Nephron (organoid): ENCODE results near the gene ATP2C1.
"Not testable (repeated sequence)": the region's sequence is repeated elsewhere in the genome, so short reads cannot be mapped to it uniquely, and the experiment has no call there.

Source experiments
- H3K27ac Mint-ChIP-seq, 3 experiments: 2 replicates each; pipeline ENCODE4 v1.8.0; 2020; ENCODE audit warnings: mixed read lengths in 3 of 3, mild to moderate bottlenecking in 2 of 3, moderate library complexity in 1 of 3
- H3K27me3 Mint-ChIP-seq: 2 replicates; pipeline ENCODE4 v1.8.0; 2021; ENCODE audit warnings: low read depth, mild to moderate bottlenecking, moderate library complexity, mixed read lengths
- H3K36me3 Mint-ChIP-seq: 2 replicates; pipeline ENCODE4 v1.8.0; 2020; ENCODE audit warnings: low read depth, mixed read lengths
- H3K4me1 Mint-ChIP-seq: 2 replicates; pipeline ENCODE4 v1.8.0; 2020; ENCODE audit warnings: mixed read lengths
- H3K4me3 Mint-ChIP-seq, 3 experiments: 2 replicates each; pipeline ENCODE4 v1.8.0; 2020; ENCODE audit warnings: mild to moderate bottlenecking in 3 of 3, mixed read lengths in 3 of 3, moderate library complexity in 2 of 3
- H3K9me3 Mint-ChIP-seq: 2 replicates; pipeline ENCODE4 v1.8.0; 2020; ENCODE audit warnings: mixed read lengths
- CTCF ChIP-seq, 3 experiments: fragments of 200-600 bp; sonication (generic); IDR thresholded peaks; one replicate each; pipeline ENCODE4 v1.5.0; 2021; ENCODE audit warnings: antibody characterized with exemption in 3 of 3; ENCODE audit not compliant: unreplicated experiment in 3 of 3

Gene ATP2C1

GRCh38 chr3:130968221-130968620 lies 74.3 kb downstream of the ATP2C1 start:
- no peaks in the 10 kb centered on the region for H3K4me1 Mint-ChIP-seq
- H3K36me3 Mint-ChIP-seq: peaks cover 68% of the 10 kb centered on the region
- H3K27me3 Mint-ChIP-seq: no peaks in the 10 kb centered on the region
- H3K27ac Mint-ChIP-seq: no peak overlapping the region
- TF ChIP-seq CTCF (IDR thresholded peaks at IDR 0.05; ENCODE audit: unreplicated experiment in 3 of 3): no peak
- no peaks in the 10 kb centered on the region for H3K9me3 Mint-ChIP-seq
- no peak overlapping the region for H3K4me3 Mint-ChIP-seq

GRCh38 chr3:130969621-130970020 lies 75.7 kb downstream of the ATP2C1 start:
- Mint-ChIP-seq H3K4me1 (no peaks in the 10 kb centered on the region), H3K9me3 (no peaks in the 10 kb centered on the region), H3K27ac (no peak overlapping the region), H3K27me3 (no peaks in the 10 kb centered on the region), H3K4me3 (no peak overlapping the region), H3K36me3 (peaks cover 65% of the 10 kb centered on the region)
- no peak for TF ChIP-seq CTCF (IDR thresholded peaks at IDR 0.05; ENCODE audit: unreplicated experiment in 3 of 3)

GRCh38 chr3:130971208-130971607 lies 77.3 kb downstream of the ATP2C1 start:
- no peak overlapping the region for H3K27ac Mint-ChIP-seq

GRCh38 chr3:130972592-130972991 lies 78.7 kb downstream of the ATP2C1 start:
- H3K27ac Mint-ChIP-seq, H3K27me3 Mint-ChIP-seq, H3K4me1 Mint-ChIP-seq, H3K9me3 Mint-ChIP-seq, H3K4me3 Mint-ChIP-seq: not testable (repeated sequence)
- H3K36me3 Mint-ChIP-seq: peaks cover 66% of the 10 kb centered on the region

More at GRCh38 chr3:130971208-130971607, 77.3 kb downstream of the ATP2C1 start:
- no peak for TF ChIP-seq CTCF (IDR thresholded peaks at IDR 0.05; ENCODE audit: unreplicated experiment in 3 of 3)
- no peaks in the 10 kb centered on the region for H3K4me1 Mint-ChIP-seq
- no peaks in the 10 kb centered on the region for H3K9me3 Mint-ChIP-seq
- no peak overlapping the region for H3K4me3 Mint-ChIP-seq
- H3K36me3 Mint-ChIP-seq: peaks cover 66% of the 10 kb centered on the region
- no peaks in the 10 kb centered on the region for H3K27me3 Mint-ChIP-seq

- Mint-ChIP-seq H3K27ac (no peak overlapping the region), H3K9me3 (no peaks in the 10 kb centered on the region), H3K27me3 (no peaks in the 10 kb centered on the region), H3K4me1 (no peaks in the 10 kb centered on the region), H3K36me3 (peaks cover 59% of the 10 kb centered on the region), H3K4me3 (no peak overlapping the region)
- TF ChIP-seq CTCF (IDR thresholded peaks at IDR 0.05; ENCODE audit: unreplicated experiment in 3 of 3): no peak
Measured at GRCh38 chr3:130973406-130973805, 79.5 kb downstream of the ATP2C1 start.

DNA sequence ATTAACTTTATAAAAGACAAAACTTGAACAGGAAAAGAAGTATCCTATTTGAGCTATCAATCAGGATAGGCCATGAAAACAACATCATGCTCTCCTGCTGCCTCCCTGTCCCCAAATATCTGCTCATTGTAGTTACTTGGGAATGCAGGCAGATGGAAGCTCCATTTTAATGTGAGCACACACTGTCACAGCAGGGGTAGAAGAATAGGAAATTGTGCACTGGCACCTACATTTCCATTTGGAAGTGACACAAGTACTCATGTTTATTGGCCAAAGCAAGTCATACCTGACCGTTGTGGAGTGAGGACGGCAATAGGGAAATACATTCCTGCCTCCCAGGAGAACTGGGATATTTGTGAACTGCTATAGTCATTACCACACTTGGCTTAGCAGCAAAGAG lies 80.3 kb downstream of the ATP2C1 start:
- Mint-ChIP-seq H3K36me3 (peaks cover 54% of the 10 kb centered on the region), H3K4me3 (no peak overlapping the region), H3K9me3 (no peaks in the 10 kb centered on the region), H3K27me3 (no peaks in the 10 kb centered on the region), H3K4me1 (no peaks in the 10 kb centered on the region), H3K27ac (no peak overlapping the region)
- no peak for TF ChIP-seq CTCF (IDR thresholded peaks at IDR 0.05; ENCODE audit: unreplicated experiment in 3 of 3)
